H1 (cell line): ENCODE measurements around the gene FBN1. TPM values are rescaled to one million over a fixed set of nuclear protein-coding genes. Genes with fewer than 3 reads are reported as not detected.
A peak's percentile ranks its signal among the peaks of the same experiment; 100 is the strongest.

Experiments
- BACH1 ChIP-seq: IDR thresholded peaks from 2 replicates; pipeline ENCODE4 v1.6.1; 2012; ENCODE audit warnings: low read length, improper control_type of control experiment
- EGR1 ChIP-seq: IDR thresholded peaks from 2 replicates; pipeline ENCODE4 v1.6.1; 2011; ENCODE audit warnings: low read depth, low read length, borderline replicate concordance
- HDAC2 ChIP-seq, 2 experiments: fragments of 300-600 bp in 1 of 2; sonication (generic) in 1 of 2; IDR thresholded peaks; 2 replicates each; pipeline ENCODE4 v1.6.1; 2011 to 2012; ENCODE audit warnings: low read depth in 2 of 2, low read length in 2 of 2, mild to moderate bottlenecking in 2 of 2, moderate library complexity in 2 of 2, borderline replicate concordance in 1 of 2, inconsistent platforms in 1 of 2
- KDM4A ChIP-seq: IDR thresholded peaks from one replicate; pipeline ENCODE4 v1.7.1; 2012; ENCODE audit warnings: low read depth, mild to moderate bottlenecking, moderate library complexity, low read length, inconsistent platforms; ENCODE audit not compliant: severe bottlenecking
- MAFK ChIP-seq: IDR thresholded peaks from 2 replicates; pipeline ENCODE4 v1.6.1; 2012; ENCODE audit warnings: low read depth, mild to moderate bottlenecking, improper control_type of control experiment, low read length
- MAX ChIP-seq: IDR thresholded peaks from 2 replicates; pipeline ENCODE4 v1.6.1; 2012; ENCODE audit warnings: inconsistent platforms
- NRF1 ChIP-seq: IDR thresholded peaks from 2 replicates; pipeline ENCODE4 v1.6.1; 2011; ENCODE audit warnings: mild to moderate bottlenecking, low read depth, low read length, improper control_type of control experiment
- RAD21 ChIP-seq, 2 experiments: IDR thresholded peaks in 1 of 2; conservative IDR thresholded peaks in 1 of 2; 2 replicates each; pipeline ENCODE4 v1.6.1; 2011; ENCODE audit warnings: low read depth in 2 of 2, low read length in 2 of 2, improper control_type of control experiment in 1 of 2, inconsistent platforms in 1 of 2, mild to moderate bottlenecking in 1 of 2, moderate library complexity in 1 of 2
- RBBP5 ChIP-seq: IDR thresholded peaks from 2 replicates; pipeline ENCODE4 v1.7.1; 2012; ENCODE audit warnings: low read depth, mild to moderate bottlenecking, inconsistent platforms, low read length, moderate library complexity, borderline replicate concordance
- SIRT6 ChIP-seq: IDR thresholded peaks from one replicate; pipeline ENCODE4 v1.7.1; 2012; ENCODE audit warnings: low read length, inconsistent platforms
- SUZ12 ChIP-seq: fragments of 200-600 bp; sonication (generic); IDR thresholded peaks from 2 replicates; pipeline ENCODE4 v1.6.1; 2012; ENCODE audit warnings: mild to moderate bottlenecking, inconsistent platforms, low read length, moderate library complexity, mixed read lengths
- TCF12 ChIP-seq: IDR thresholded peaks from 2 replicates; pipeline ENCODE4 v1.6.1; 2011; ENCODE audit warnings: low read depth, mild to moderate bottlenecking, low read length
- TEAD4 ChIP-seq: IDR thresholded peaks from 2 replicates; pipeline ENCODE4 v1.6.1; 2012; ENCODE audit warnings: low read depth, low read length, inconsistent platforms, mixed read lengths
- polyA plus RNA-seq, 7 experiments: library from polyadenylated mRNA; depleted of rRNA in 3 of 7; stranded (reverse) in 5 of 7; unstranded in 2 of 7; fragments of >200 nt in 5 of 7; fragments of 200-250 nt in 2 of 7; gene quantifications; 1 replicate in 5 of 7; 2 replicates in 1 of 7; 4 replicates in 1 of 7; pipeline versions ENCODE4 v1.2.1 to v1.2.3, GENCODE V29; 2011 to 2013; ENCODE audit warnings: missing spikeins in 2 of 7, mixed read lengths in 2 of 7
- total RNA-seq: library from RNA; stranded (reverse); fragmentation: NEBNext Ultra II Directional; extraction: Animal tissue kit (Norgen Biotek cat#: 25700); gene quantifications from 2 replicates; pipeline ENCODE4 v1.2.1, GENCODE V29; 2021

FBN1 gene
- total and polyA plus RNA-seq, 2 of the 8 experiments (the other 6 are each of a cell fraction or from before 2014, with no cell fraction given), result 3.0 to 4.0 TPM

GRCh38 chr15:48440084-48440483 is 205.4 kb downstream of the FBN1 start (continued):
- TF ChIP-seq RAD21 (IDR thresholded peaks at IDR 0.05 in 1 of 2, conservative IDR thresholded peaks at IDR 0.05 in 1 of 2; ENCODE audit: low read depth in 2 of 2, low read length in 2 of 2) (0 out of 4 replicates have a peak, but pooled peaks of 1 of the 2 experiments have one; percentile 4), RBBP5 (peak; percentile 56; the same call in 1 of the 2 replicates), MAX (peak; percentile 82), MAFK (0 out of 2 replicates have a peak, but pooled peaks have one; percentile 14), EGR1 (no peak), TEAD4 (peak; percentile 62), NRF1 (no peak), HDAC2 (IDR thresholded peaks at IDR 0.05; ENCODE audit: borderline replicate concordance in 1 of 2, low read depth in 2 of 2, low read length in 2 of 2) (0 out of 4 replicates have a peak, but pooled peaks of 1 of the 2 experiments have one; percentile 35), SUZ12 (no peak), TCF12 (peak; percentile 73), SIRT6 (no peak), KDM4A (no peak), BACH1 (no peak)
